H9 (cell line): ENCODE data around the gene MED25. TPM values are rescaled to one million over a fixed set of nuclear protein-coding genes. Genes with fewer than 3 reads are reported as not detected.
A peak's percentile ranks its signal among the peaks of the same experiment; 100 is the strongest.

Experiments used
- DNase-seq: peaks from one replicate; pipeline ENCODE4 v3.0.0-alpha.2; 2017
- H2AFZ ChIP-seq: one replicate; pipeline ENCODE4 v1.6.1; 2013; ENCODE audit warnings: mild to moderate bottlenecking, low read length, control low read depth, moderate library complexity
- H2AK5ac ChIP-seq: 2 replicates; pipeline ENCODE4 v1.6.1; 2013; ENCODE audit warnings: low read length, control low read depth, mixed read lengths; ENCODE audit not compliant: insufficient read length
- H2BK120ac ChIP-seq: one replicate; pipeline ENCODE4 v1.6.1; 2013; ENCODE audit warnings: low read depth, mild to moderate bottlenecking, low read length, control low read depth, inconsistent platforms; ENCODE audit not compliant: poor library complexity, severe bottlenecking
- H2BK12ac ChIP-seq: 2 replicates; pipeline ENCODE4 v1.6.1; 2013; ENCODE audit warnings: low read length, control low read depth, mixed read lengths, low read depth; ENCODE audit not compliant: insufficient read length
- H2BK15ac ChIP-seq: 2 replicates; pipeline ENCODE4 v1.6.1; 2013; ENCODE audit warnings: low read depth, low read length, control low read depth
- H2BK20ac ChIP-seq: one replicate; pipeline ENCODE4 v1.6.1; 2013; ENCODE audit warnings: low read depth, mild to moderate bottlenecking, low read length, control low read depth, inconsistent platforms; ENCODE audit not compliant: poor library complexity, severe bottlenecking
- H2BK5ac ChIP-seq: 2 replicates; pipeline ENCODE4 v1.6.1; 2013; ENCODE audit warnings: low read length, control low read depth, mixed read lengths; ENCODE audit not compliant: insufficient read length
- H3K14ac ChIP-seq: 2 replicates; pipeline ENCODE4 v1.6.1; 2013; ENCODE audit warnings: low read length, control low read depth; ENCODE audit not compliant: insufficient read depth
- H3K18ac ChIP-seq: 2 replicates; pipeline ENCODE4 v1.6.1; 2013; ENCODE audit warnings: low read depth, mild to moderate bottlenecking, mixed read lengths, low read length, control low read depth; ENCODE audit not compliant: insufficient read length
- H3K23ac ChIP-seq: 2 replicates; pipeline ENCODE4 v1.6.1; 2013; ENCODE audit warnings: low read length, control low read depth, mixed read lengths, low read depth; ENCODE audit not compliant: insufficient read length
- H3K23me2 ChIP-seq: 2 replicates; pipeline ENCODE4 v1.6.1; 2013; ENCODE audit warnings: low read depth, mild to moderate bottlenecking, mixed read lengths, low read length, control low read depth; ENCODE audit not compliant: insufficient read length, poor library complexity, severe bottlenecking
- H3K27ac ChIP-seq: 2 replicates; pipeline ENCODE4 v1.5.1; 2013; ENCODE audit warnings: low read length, control low read depth, mixed read lengths, low read depth; ENCODE audit not compliant: insufficient read length
- H3K27me3 ChIP-seq: 2 replicates; pipeline ENCODE4 v1.6.1; 2013; ENCODE audit warnings: low read length, control low read depth, inconsistent platforms; ENCODE audit not compliant: insufficient read depth
- H3K4ac ChIP-seq: 2 replicates; pipeline ENCODE4 v1.6.1; 2013; ENCODE audit warnings: low read depth, mild to moderate bottlenecking, control low read depth, inconsistent platforms, low read length, moderate library complexity
- H3K4me1 ChIP-seq: 2 replicates; pipeline ENCODE4 v1.6.1; 2013; ENCODE audit warnings: low read length, control low read depth, inconsistent platforms; ENCODE audit not compliant: insufficient read depth
- H3K4me2 ChIP-seq: 2 replicates; pipeline ENCODE4 v1.6.1; 2013; ENCODE audit warnings: low read length, control low read depth, mixed read lengths; ENCODE audit not compliant: insufficient read length, insufficient read depth
- H3K56ac ChIP-seq: 2 replicates; pipeline ENCODE4 v1.6.1; 2013; ENCODE audit warnings: low read depth, mild to moderate bottlenecking, mixed read lengths, low read length, control low read depth; ENCODE audit not compliant: insufficient read length
- H3K79me1 ChIP-seq: 2 replicates; pipeline ENCODE4 v1.6.1; 2013; ENCODE audit warnings: low read depth, mild to moderate bottlenecking, moderate library complexity, low read length, control low read depth, inconsistent platforms; ENCODE audit not compliant: insufficient read depth, poor library complexity, severe bottlenecking
- H3K79me2 ChIP-seq: 2 replicates; pipeline ENCODE4 v1.6.1; 2013; ENCODE audit warnings: low read length, control low read depth, inconsistent platforms; ENCODE audit not compliant: insufficient read depth
- H3K9ac ChIP-seq: 2 replicates; pipeline ENCODE4 v1.6.1; 2013; ENCODE audit warnings: low read length, control low read depth, mixed read lengths; ENCODE audit not compliant: insufficient read length; ENCODE audit errors: extremely low read depth
- H3K9me3 ChIP-seq: one replicate; pipeline ENCODE4 v1.6.1; 2013; ENCODE audit warnings: low read depth, low read length, inconsistent platforms; ENCODE audit not compliant: control insufficient read depth
- H3T11ph ChIP-seq: one replicate; pipeline ENCODE4 v1.6.1; 2013; ENCODE audit warnings: mild to moderate bottlenecking, low read length, control low read depth, inconsistent platforms
- H4K20me1 ChIP-seq: one replicate; pipeline ENCODE4 v1.6.1; 2013; ENCODE audit not compliant: control insufficient read depth, insufficient read length, insufficient read depth
- H4K5ac ChIP-seq: 2 replicates; pipeline ENCODE4 v1.6.1; 2013; ENCODE audit warnings: low read depth, mild to moderate bottlenecking, mixed read lengths, low read length, control low read depth; ENCODE audit not compliant: insufficient read length
- H4K8ac ChIP-seq: replicated peaks from 2 replicates; pipeline ENCODE4 v1.6.1; 2013; ENCODE audit warnings: low read length, control low read depth, mixed read lengths, low read depth; ENCODE audit not compliant: insufficient read length
- H4K91ac ChIP-seq: 2 replicates; pipeline ENCODE4 v1.6.1; 2013; ENCODE audit warnings: low read depth, mild to moderate bottlenecking, moderate library complexity, mixed read lengths, low read length, control low read depth; ENCODE audit not compliant: insufficient read length
- H3K27ac Mint-ChIP-seq, 3 experiments: 2 replicates in 2 of 3; 3 replicates in 1 of 3; pipeline ENCODE4 v1.8.0; 2020 to 2021; ENCODE audit warnings: mixed read lengths in 3 of 3, mild to moderate bottlenecking in 1 of 3, moderate library complexity in 1 of 3
- H3K27me3 Mint-ChIP-seq: 2 replicates; pipeline ENCODE4 v1.8.0; 2021; ENCODE audit warnings: low read depth, mild to moderate bottlenecking, moderate library complexity, mixed read lengths
- H3K36me3 Mint-ChIP-seq, 3 experiments: 2 replicates in 2 of 3; 3 replicates in 1 of 3; pipeline ENCODE4 v1.8.0; 2020 to 2021; ENCODE audit warnings: low read depth in 3 of 3, mixed read lengths in 3 of 3; ENCODE audit not compliant: insufficient read depth in 1 of 3
- H3K4me1 Mint-ChIP-seq, 2 experiments: 2 replicates each; pipeline ENCODE4 v1.8.0; 2020; ENCODE audit warnings: mixed read lengths in 2 of 2
- H3K4me3 Mint-ChIP-seq, 2 experiments: 2 replicates in 1 of 2; 3 replicates in 1 of 2; pipeline ENCODE4 v1.8.0; 2020 to 2021; ENCODE audit warnings: mild to moderate bottlenecking in 2 of 2, mixed read lengths in 2 of 2, moderate library complexity in 1 of 2
- H3K9me3 Mint-ChIP-seq, 2 experiments: 2 replicates in 1 of 2; 3 replicates in 1 of 2; pipeline ENCODE4 v1.8.0; 2020; ENCODE audit warnings: mild to moderate bottlenecking in 2 of 2, mixed read lengths in 2 of 2, moderate library complexity in 1 of 2
- WGBS: extraction: QIAGEN DNeasy Blood & Tissue Kit; methylation state at CpG from one replicate; pipeline ENCODE4 v1.1.7; 2013; ENCODE audit warnings: missing lambda C conversion rate, low lambda C conversion rate, mixed read lengths; ENCODE audit not compliant: insufficient read length; ENCODE audit errors: extremely low coverage; 5-methylcytosine and 5-hydroxymethylcytosine counted together
- total RNA-seq: library from RNA; stranded (reverse); gene quantifications from 2 replicates; pipeline ENCODE4 v1.2.1, GENCODE V29; 2021
- TF ChIP-seq, protein P1 (sequence below): fragments of 200-600 bp; sonication (generic); conservative IDR thresholded peaks from 3 replicates; pipeline ENCODE4 v1.8.0; 2021; ENCODE audit warnings: antibody characterized with exemption, mild to moderate bottlenecking

The MED25 gene
- total RNA-seq, 1 experiment from 2014 or later: 77.5 TPM

DNA sequence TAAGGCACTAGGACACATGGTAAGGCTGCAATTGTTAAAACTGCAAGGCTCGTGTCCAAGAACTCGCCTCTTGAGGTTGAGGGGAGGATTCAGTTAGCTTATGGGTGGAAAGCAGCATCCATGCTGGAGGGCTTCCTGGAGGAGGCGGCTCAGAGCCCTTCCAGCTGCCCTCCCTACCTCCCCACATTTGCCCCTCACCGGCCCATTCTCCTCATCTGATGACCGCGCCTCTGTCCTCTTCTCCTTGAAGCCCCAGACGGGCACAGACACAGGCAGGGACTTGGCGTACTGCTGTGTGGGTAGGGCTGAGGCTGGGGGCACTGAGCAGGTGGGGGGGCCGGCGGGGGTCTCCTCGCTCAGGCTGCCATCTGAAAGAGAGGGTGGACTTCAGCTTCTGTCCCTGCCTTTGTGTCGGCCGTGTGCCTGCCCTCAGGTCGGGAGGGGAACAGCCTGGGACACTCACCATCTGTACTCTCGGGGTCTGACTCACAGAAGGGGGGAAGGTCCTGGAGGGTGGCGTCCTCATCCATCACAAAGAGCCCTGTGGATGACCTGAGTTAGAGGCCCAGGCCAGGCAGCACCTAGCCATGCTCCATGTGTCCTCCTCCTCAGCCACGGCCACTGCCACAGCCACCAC, 53.4 kb downstream of the MED25 start:
- no peak for DNase-seq
- Histone ChIP-seq H3K79me1 (no peaks in the 10 kb centered on the region), H2BK12ac (no peak overlapping the region), H4K8ac (no peak overlapping the region), H4K20me1 (no peaks in the 10 kb centered on the region), H3K9me3 (no peaks in the 10 kb centered on the region), H2BK120ac (no peak overlapping the region), H4K5ac (no peak overlapping the region), H2AFZ (no peak overlapping the region), H3K23me2 (peaks cover 18% of the 10 kb centered on the region), H3K79me2 (no peaks in the 10 kb centered on the region; the same call in 1 of the 2 replicates), H2AK5ac (no peak overlapping the region), H3K4me2 (no peak overlapping the region), H3K27me3 (no peaks in the 10 kb centered on the region), H3K14ac (no peak overlapping the region), H3K9ac (no peak overlapping the region), H3K56ac (no peak overlapping the region), H3K18ac (no peak overlapping the region), H2BK5ac (no peak overlapping the region), H3K4me1 (peaks cover 2% of the 10 kb centered on the region; the same call in 1 of the 2 replicates), H3K4ac (no peak overlapping the region), H3K27ac (no peak overlapping the region), H2BK15ac (no peak overlapping the region), H2BK20ac (no peak overlapping the region), H3T11ph (no peak overlapping the region), H4K91ac (no peak overlapping the region), H3K23ac (no peak overlapping the region)
- Mint-ChIP-seq H3K9me3 (no peaks in the 10 kb centered on the region), H3K36me3 (peaks cover 0 to 13% (median 4%) of the 10 kb centered on the region in 3 experiments; a peak in 4 of 7 replicates), H3K4me1 (peaks cover 16 to 22% of the 10 kb centered on the region in 2 experiments), H3K4me3 (peak overlapping the region in 1 of 2 experiments; percentile 60; a peak in 1 of 5 replicates), H3K27ac (peak overlapping the region in 1 of 3 experiments; percentile 5; a peak in 1 of 7 replicates), H3K27me3 (no peaks in the 10 kb centered on the region)
- TF ChIP-seq, protein P1, sequence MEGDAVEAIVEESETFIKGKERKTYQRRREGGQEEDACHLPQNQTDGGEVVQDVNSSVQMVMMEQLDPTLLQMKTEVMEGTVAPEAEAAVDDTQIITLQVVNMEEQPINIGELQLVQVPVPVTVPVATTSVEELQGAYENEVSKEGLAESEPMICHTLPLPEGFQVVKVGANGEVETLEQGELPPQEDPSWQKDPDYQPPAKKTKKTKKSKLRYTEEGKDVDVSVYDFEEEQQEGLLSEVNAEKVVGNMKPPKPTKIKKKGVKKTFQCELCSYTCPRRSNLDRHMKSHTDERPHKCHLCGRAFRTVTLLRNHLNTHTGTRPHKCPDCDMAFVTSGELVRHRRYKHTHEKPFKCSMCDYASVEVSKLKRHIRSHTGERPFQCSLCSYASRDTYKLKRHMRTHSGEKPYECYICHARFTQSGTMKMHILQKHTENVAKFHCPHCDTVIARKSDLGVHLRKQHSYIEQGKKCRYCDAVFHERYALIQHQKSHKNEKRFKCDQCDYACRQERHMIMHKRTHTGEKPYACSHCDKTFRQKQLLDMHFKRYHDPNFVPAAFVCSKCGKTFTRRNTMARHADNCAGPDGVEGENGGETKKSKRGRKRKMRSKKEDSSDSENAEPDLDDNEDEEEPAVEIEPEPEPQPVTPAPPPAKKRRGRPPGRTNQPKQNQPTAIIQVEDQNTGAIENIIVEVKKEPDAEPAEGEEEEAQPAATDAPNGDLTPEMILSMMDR: no peak
- no CpG with 5 or more reads among the region's 17 CpGs for WGBS
